Left ventricle myocardium inferior (tissue), 1 donor: ENCODE measurements around the gene RHD. TPM values are rescaled to one million over a fixed set of nuclear protein-coding genes. Genes with fewer than 3 reads are reported as not detected.
"Not testable (repeated sequence)": the region's sequence is repeated elsewhere in the genome, so short reads cannot be mapped to it uniquely, and the experiment has no call there.

Experiments
- DNase-seq: peaks from one replicate; pipeline ENCODE4 v3.0.0-alpha.2; 2020
- H3K27ac ChIP-seq: fragments of 200-600 bp; replicated peaks from 2 replicates; pipeline ENCODE4 v1.8.0; 2021
- H3K27me3 ChIP-seq: fragments of 200-600 bp; 2 replicates; pipeline ENCODE4 v1.8.0; 2021; ENCODE audit warnings: low read depth
- H3K36me3 ChIP-seq: fragments of 200-600 bp; 2 replicates; pipeline ENCODE4 v1.8.0; 2021
- H3K4me1 ChIP-seq: fragments of 200-600 bp; 2 replicates; pipeline ENCODE4 v1.8.0; 2021
- H3K4me3 ChIP-seq: fragments of 200-600 bp; 2 replicates; pipeline ENCODE4 v1.8.0; 2021; ENCODE audit warnings: mild to moderate bottlenecking, moderate library complexity
- H3K9me3 ChIP-seq: fragments of 200-600 bp; replicated peaks from 2 replicates; pipeline ENCODE4 v1.8.0; 2021
- intact Hi-C: fragments of 100-400 bp; cut with micrococcal nuclease; formaldehyde crosslinking; loops from one replicate; pipeline ENCODE4 v1.11.0; 2022
- total RNA-seq: library from RNA; stranded (reverse); fragmentation: NEBNext Ultra II Directional; extraction: Animal tissue kit (Norgen Biotek cat#: 25700); gene quantifications from one replicate; pipeline ENCODE4 v1.2.1, GENCODE V29; 2021
- TF ChIP-seq, protein P1 (sequence below): fragments of 200-600 bp; IDR thresholded peaks from 2 replicates; pipeline ENCODE4 v1.8.0; 2021; ENCODE audit warnings: antibody characterized with exemption, mild to moderate bottlenecking, borderline replicate concordance
- donor health status: DM: no; HTN: yes; CAD: no; lungs with severe emphysema.

RHD gene
- total RNA-seq, 1 donor from 2014 or later: not detected

DNA sequence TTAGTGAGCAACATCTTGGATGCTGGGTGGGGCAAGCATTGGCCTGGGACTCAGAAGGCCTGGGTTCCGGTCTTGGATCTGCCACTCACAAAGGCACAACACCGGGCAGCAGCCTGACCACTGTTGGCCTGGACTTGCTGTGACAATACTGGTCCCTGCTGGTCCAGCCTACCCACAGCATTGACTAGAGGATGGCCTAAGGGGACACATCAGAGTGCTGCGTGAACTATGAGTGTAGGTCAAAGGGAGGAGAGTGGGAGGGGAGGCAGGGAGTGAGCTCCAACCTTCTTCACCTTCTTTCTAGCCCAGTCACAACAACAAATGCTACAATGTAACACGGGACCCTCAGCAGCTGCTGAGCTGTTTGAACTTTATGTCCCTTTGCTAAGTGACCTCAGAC lies 96.9 kb downstream of the RHD start:
- Histone ChIP-seq H3K36me3 (no peaks in the 10 kb centered on the region), H3K27ac (no peak overlapping the region), H3K4me3 (no peak overlapping the region), H3K27me3 (no peaks in the 10 kb centered on the region), H3K4me1 (no peaks in the 10 kb centered on the region), H3K9me3 (no peaks in the 10 kb centered on the region)
- no peak for DNase-seq
- intact Hi-C loops: no loop called here
- TF ChIP-seq, protein P1, sequence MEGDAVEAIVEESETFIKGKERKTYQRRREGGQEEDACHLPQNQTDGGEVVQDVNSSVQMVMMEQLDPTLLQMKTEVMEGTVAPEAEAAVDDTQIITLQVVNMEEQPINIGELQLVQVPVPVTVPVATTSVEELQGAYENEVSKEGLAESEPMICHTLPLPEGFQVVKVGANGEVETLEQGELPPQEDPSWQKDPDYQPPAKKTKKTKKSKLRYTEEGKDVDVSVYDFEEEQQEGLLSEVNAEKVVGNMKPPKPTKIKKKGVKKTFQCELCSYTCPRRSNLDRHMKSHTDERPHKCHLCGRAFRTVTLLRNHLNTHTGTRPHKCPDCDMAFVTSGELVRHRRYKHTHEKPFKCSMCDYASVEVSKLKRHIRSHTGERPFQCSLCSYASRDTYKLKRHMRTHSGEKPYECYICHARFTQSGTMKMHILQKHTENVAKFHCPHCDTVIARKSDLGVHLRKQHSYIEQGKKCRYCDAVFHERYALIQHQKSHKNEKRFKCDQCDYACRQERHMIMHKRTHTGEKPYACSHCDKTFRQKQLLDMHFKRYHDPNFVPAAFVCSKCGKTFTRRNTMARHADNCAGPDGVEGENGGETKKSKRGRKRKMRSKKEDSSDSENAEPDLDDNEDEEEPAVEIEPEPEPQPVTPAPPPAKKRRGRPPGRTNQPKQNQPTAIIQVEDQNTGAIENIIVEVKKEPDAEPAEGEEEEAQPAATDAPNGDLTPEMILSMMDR: no peak

DNA sequence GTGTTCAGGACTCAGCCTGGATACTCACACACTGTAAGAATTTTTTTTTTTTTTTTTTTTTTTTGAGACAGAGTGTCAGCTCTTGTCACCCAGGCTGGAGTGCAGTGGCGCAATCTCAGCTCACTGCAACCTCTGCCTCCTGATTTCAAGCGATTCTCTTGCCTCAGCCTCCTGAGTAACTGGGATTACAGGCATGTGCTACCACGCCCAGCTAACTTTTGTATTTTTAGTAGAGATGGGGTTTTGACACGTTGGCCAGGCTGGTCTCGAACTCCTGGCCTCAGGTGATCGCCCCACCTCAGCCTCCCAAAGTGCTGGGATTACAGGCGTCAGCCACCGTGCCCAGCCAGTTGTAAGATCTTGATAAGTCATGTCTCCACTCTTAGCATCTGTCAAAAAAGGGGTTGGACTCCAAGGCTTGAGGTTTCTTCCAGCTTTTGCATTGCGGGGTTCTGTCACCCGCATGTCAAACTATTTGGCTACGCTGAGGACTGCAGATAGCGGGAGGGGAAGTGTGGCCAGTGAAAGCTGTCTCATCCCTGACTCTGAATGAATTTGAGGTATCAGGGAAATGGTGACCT lies 97.5 kb downstream of the RHD start:
- H3K27me3 ChIP-seq, H3K4me1 ChIP-seq, DNase-seq, H3K36me3 ChIP-seq, H3K4me3 ChIP-seq, H3K27ac ChIP-seq, H3K9me3 ChIP-seq, intact Hi-C loops: not testable (repeated sequence)

DNA sequence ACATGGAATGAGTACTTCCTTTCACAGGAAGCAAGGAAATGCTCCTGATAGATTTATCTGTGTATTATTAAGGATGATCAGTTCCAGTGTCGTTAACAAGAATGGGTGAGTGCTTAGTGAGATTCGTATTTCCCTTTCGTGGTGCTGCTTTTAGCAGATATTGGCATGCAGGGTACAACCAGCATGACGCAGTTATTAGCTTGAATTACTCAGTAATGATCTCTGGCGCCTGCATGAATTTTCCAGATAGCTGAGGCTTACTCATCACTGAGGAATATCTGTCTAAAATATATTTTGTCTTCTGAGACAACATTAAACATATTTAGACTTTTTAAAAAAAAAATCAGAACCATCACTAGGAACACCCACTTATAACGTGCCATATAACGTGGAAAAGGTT lies 99.4 kb downstream of the RHD start:
- H3K27ac ChIP-seq, H3K4me1 ChIP-seq, H3K4me3 ChIP-seq, DNase-seq, intact Hi-C loops, H3K9me3 ChIP-seq, H3K36me3 ChIP-seq, H3K27me3 ChIP-seq: not testable (repeated sequence)

DNA sequence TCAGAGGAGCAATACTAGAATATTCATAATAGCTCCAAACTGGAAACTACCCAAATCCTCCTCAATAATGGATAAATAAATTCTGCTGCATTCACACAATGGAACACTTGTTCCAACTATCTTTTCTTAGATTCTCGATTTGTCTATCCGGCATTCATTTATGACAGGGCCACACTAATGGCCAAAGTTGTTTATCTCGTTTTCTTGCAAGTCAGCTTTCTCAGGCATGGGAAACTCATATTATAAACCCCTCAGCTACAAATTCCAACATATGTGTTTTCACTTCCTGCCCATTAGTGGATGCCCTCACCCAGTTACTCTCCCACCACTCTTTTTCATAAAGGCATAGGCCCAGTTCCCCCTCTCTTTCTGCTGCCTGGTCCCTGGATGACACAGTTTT lies 106.1 kb downstream of the RHD start:
- H3K27me3 ChIP-seq, intact Hi-C loops: not testable (repeated sequence)

More for the DNA sequence above, 106.1 kb downstream of the RHD start:
- H3K27ac ChIP-seq, H3K4me1 ChIP-seq, DNase-seq, H3K4me3 ChIP-seq, H3K9me3 ChIP-seq, H3K36me3 ChIP-seq: not testable (repeated sequence)

Other genes with a start within 250 kb of the RHD start
- gene SYF2, start 40.0 kb upstream of the RHD start, total RNA-seq: 35.1 TPM
- 41.1 TPM for gene RSRP1, start 25.1 kb upstream of the RHD start, total RNA-seq
- gene TMEM50A, start 65.8 kb downstream of the RHD start, total RNA-seq: 72.0 TPM
- 1.0 TPM for gene RHCE, start 148.3 kb downstream of the RHD start, total RNA-seq
- gene MACO1, start 158.4 kb downstream of the RHD start, total RNA-seq: 12.9 TPM